ENCODE measurements around the gene CLDN4.

GRCh38 chr7:73831834-73832651 is 1.2 kb downstream of the CLDN4 start:
- TF ChIP-seq CTCF (conservative IDR thresholded peaks at IDR 0.05; ENCODE audit: low read depth, low read length) = no peak
- no peak for TF ChIP-seq EZH2 (IDR thresholded peaks at IDR 0.05; ENCODE audit: borderline replicate concordance, low read depth, low read length, poor library complexity, severe bottlenecking)

Data from A673 (cell line).